Ovary (tissue), 9 donors: ENCODE measurements around the gene LRMDA. TPM values are rescaled to one million over a fixed set of nuclear protein-coding genes. Genes with fewer than 3 reads are reported as not detected.

ENCODE experiments used
- DNase-seq, 5 donors: peaks; one replicate each; pipeline ENCODE4 v3.0.0-alpha.2; 2019 to 2020
- H3K27ac ChIP-seq, 2 donors: fragments of 200-600 bp; one replicate each; pipeline versions ENCODE4 v1.5.1 to v1.8.0; 2019 to 2022
- H3K27me3 ChIP-seq: fragments of 200-600 bp; one replicate; pipeline ENCODE4 v1.8.0; 2022
- H3K36me3 ChIP-seq: fragments of 200-600 bp; sonication (generic); one replicate; pipeline ENCODE4 v1.5.1; 2019
- H3K4me1 ChIP-seq: one replicate; pipeline ENCODE4 v1.8.1; 2013; ENCODE audit warnings: mild to moderate bottlenecking, moderate library complexity; ENCODE audit not compliant: insufficient read depth
- H3K4me3 ChIP-seq: fragments of 200-600 bp; sonication (generic); one replicate; pipeline ENCODE4 v1.5.1; 2017
- H3K9me3 ChIP-seq, 2 donors: fragments of 200-600 bp in 1 of 2; sonication (generic) in 1 of 2; one replicate each; pipeline versions ENCODE4 v1.5.1 to v1.8.1; 2013 to 2019; ENCODE audit warnings: mild to moderate bottlenecking in 1 of 2, moderate library complexity in 1 of 2
- EP300 ChIP-seq: sonication (generic); formaldehyde crosslinking; IDR thresholded peaks from one replicate; pipeline ENCODE4 v1.6.1; 2017; ENCODE audit warnings: antibody characterized with exemption
- POLR2A ChIP-seq: fragments of 450-650 bp; IDR thresholded peaks from one replicate; pipeline ENCODE4 v1.6.1; 2017; ENCODE audit warnings: antibody characterized with exemption, mild to moderate bottlenecking, moderate library complexity
- WGBS, 3 donors: extraction: QIAGEN DNeasy Blood & Tissue Kit in 1 of 3; methylation state at CpG; one replicate each; pipeline versions ENCODE4 v1.1.5 to v1.1.7; 2013 to 2017; 5-methylcytosine and 5-hydroxymethylcytosine counted together
- intact Hi-C, 4 donors: fragments of 100-400 bp; cut with DNase I; formaldehyde crosslinking; loops; one replicate each; pipeline versions ENCODE4 v1.11.0 to v1.15.1; 2022 to 2023
- polyA plus RNA-seq, 2 donors: library from polyadenylated mRNA; stranded (reverse); fragments of 200-250 nt in 1 of 2; fragments of 350-450 nt in 1 of 2; fragmentation: Illumina TruSeq in 1 of 2; extraction: RNeasy Lipid Tissue Mini Kit (QIAGEN cat#74804) in 1 of 2; gene quantifications; one replicate each; pipeline ENCODE4 v1.2.3, GENCODE V29; 2013 to 2014
- total RNA-seq, 7 donors: library from RNA; depleted of rRNA in 2 of 7; stranded (reverse); fragments of >200 nt in 2 of 7; fragmentation: NEBNext Ultra II Directional in 3 of 7; extraction: Animal tissue kit (Norgen Biotek cat#: 25700) in 3 of 7; gene quantifications; one replicate each; pipeline versions ENCODE4 v1.1.0 to v1.2.4, GENCODE V29; 2016 to 2023
- TF ChIP-seq, protein P1 (sequence below), 3 donors: fragments of 450-650 bp in 2 of 3; fragments of 200-600 bp in 1 of 3; IDR thresholded peaks; one replicate each; pipeline versions ENCODE4 v1.5.1 to v1.8.0; 2016 to 2022; ENCODE audit warnings: antibody characterized with exemption in 3 of 3, mild to moderate bottlenecking in 1 of 3
- donor health status: DM: no; HTN: no; CAD: no; lungs with moderate emphysema.
- donor health status: DM: no; HTN: no; CAD: no.
- donor health status: Bipolar disorder and iron deficiency.
- donor health status: DM: yes; HTN: yes; CAD: no.
- donor health status: DM: no; HTN: no; CAD: no.
- donor health status: DM: yes; HTN: yes; CAD: no.

Gene LRMDA
- total and polyA plus RNA-seq, 9 donors, result 14.8 to 30.7 (median 22.9) TPM

DNA sequence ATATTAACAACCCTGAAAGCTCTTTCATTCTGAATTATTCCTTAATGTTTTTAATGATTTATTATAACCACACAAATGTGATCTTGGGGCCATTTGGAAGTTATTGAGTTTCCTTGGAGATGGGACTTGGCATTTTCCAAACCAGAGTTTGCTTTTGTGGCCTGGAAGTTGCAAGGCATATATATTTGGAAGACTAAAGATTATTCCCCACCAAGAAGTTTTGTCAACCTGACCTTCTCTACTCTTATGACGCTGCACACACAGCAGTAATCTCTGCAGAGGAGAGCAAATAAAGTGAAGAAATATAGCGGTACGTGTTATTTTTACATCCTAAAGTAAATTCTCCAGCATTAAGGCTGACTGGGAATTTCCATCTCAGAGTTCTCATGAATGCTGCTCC, 397.0 kb downstream of the LRMDA start:
- peaks cover 11% of the 10 kb centered on the region for H3K4me1 ChIP-seq
- 5 to 16% (median 13%) methylated on average over 3 of the region's 3 CpGs for WGBS, 3 donors
- TF ChIP-seq POLR2A (no peak), EP300 (no peak)
- TF ChIP-seq, protein P1, sequence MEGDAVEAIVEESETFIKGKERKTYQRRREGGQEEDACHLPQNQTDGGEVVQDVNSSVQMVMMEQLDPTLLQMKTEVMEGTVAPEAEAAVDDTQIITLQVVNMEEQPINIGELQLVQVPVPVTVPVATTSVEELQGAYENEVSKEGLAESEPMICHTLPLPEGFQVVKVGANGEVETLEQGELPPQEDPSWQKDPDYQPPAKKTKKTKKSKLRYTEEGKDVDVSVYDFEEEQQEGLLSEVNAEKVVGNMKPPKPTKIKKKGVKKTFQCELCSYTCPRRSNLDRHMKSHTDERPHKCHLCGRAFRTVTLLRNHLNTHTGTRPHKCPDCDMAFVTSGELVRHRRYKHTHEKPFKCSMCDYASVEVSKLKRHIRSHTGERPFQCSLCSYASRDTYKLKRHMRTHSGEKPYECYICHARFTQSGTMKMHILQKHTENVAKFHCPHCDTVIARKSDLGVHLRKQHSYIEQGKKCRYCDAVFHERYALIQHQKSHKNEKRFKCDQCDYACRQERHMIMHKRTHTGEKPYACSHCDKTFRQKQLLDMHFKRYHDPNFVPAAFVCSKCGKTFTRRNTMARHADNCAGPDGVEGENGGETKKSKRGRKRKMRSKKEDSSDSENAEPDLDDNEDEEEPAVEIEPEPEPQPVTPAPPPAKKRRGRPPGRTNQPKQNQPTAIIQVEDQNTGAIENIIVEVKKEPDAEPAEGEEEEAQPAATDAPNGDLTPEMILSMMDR (IDR thresholded peaks at IDR 0.05), result no peak
- no peak overlapping the region for H3K4me3 ChIP-seq
- H3K9me3 ChIP-seq, result no peaks in the 10 kb centered on the region
- H3K27ac ChIP-seq, result peak overlapping the region in 1 of 2 donors; percentile 59
- no peak for DNase-seq
- intact Hi-C loops, result no loop called here
- H3K36me3 ChIP-seq, result no peaks in the 10 kb centered on the region
- no peaks in the 10 kb centered on the region for H3K27me3 ChIP-seq

DNA sequence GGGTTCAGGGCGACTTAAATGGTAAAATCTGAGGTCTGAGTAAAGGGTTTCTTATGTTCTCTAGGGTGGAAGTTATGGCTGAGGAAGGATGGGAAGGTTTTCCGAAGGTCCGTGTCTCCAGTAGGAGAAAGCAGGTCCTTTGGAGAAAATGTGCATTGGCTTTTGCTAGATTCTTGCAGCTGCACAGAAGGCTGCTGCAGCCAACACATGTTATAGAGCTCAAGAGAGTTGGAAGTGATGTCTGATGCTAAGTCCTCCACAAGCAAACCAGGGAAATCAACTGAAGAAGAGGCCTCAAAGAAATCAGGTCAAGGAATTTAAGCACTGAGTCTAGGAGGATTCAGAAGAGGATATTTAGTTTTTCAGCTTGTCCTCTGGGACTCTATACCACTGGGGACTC, 404.6 kb downstream of the LRMDA start:
- intact Hi-C loops, result no loop called here
- Histone ChIP-seq H3K36me3 (no peaks in the 10 kb centered on the region), H3K27me3 (no peaks in the 10 kb centered on the region), H3K4me1 (no peaks in the 10 kb centered on the region), H3K4me3 (no peak overlapping the region), H3K27ac (no peak overlapping the region), H3K9me3 (no peaks in the 10 kb centered on the region)
- TF ChIP-seq POLR2A, result no peak
- TF ChIP-seq, protein P1 (IDR thresholded peaks at IDR 0.05), result no peak
- no peak for TF ChIP-seq EP300
- no peak for DNase-seq
- 92 to 97% (median 95%) methylated on average over 3 of the region's 3 CpGs for WGBS, 3 donors

DNA sequence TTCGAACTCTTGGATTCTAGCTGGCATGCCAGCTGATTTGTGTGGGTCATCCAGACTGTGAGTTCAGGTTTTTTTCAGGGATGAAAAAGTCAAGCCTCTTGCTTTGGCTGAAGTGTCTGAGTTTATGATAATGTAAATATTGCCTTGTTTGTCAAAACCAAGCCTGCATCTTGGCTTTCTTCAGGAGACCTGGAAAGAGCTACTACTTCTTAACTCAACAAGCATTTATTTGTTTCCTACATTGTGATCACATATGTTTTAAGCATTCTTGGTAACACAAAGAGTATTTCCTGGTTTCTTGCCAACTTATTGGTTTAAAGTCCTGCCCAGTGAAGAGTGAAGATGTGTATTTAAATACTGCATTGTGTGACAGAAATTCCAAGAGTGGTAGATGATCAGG, 407.1 kb downstream of the LRMDA start:
- 19 to 53% (median 41%) methylated on average over 1 of the region's 1 CpG for WGBS, 3 donors
- TF ChIP-seq, protein P1 (IDR thresholded peaks at IDR 0.05), result no peak
- TF ChIP-seq EP300 (no peak), POLR2A (no peak)
- no peak overlapping the region for H3K27ac ChIP-seq
- H3K36me3 ChIP-seq, result no peaks in the 10 kb centered on the region
- no peak for DNase-seq
- intact Hi-C loops, result no loop called here
- no peaks in the 10 kb centered on the region for H3K27me3 ChIP-seq
- no peaks in the 10 kb centered on the region for H3K4me1 ChIP-seq
- H3K4me3 ChIP-seq, result no peak overlapping the region
- no peaks in the 10 kb centered on the region for H3K9me3 ChIP-seq

DNA sequence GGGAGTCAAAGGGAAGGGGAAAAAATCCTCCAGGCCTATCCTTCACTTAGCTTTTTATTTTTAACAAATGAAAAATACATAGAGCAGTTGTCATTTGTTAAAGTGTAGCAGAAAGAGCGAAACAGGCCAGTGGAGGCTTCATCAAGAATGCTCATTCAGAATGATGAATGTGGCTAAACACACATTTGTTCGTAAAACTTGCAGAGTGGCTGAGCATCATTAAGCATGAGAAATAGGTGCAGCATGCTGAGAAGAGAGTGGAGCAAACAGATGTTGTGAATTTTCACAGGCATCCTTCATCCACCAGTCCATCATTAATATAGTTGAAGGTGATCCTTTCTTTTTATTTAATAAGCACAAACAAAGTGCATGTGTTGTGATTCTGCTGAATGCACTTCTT, 407.6 kb downstream of the LRMDA start:
- Histone ChIP-seq H3K36me3 (no peaks in the 10 kb centered on the region), H3K27ac (no peak overlapping the region), H3K4me3 (no peak overlapping the region), H3K4me1 (no peaks in the 10 kb centered on the region), H3K27me3 (no peaks in the 10 kb centered on the region), H3K9me3 (no peaks in the 10 kb centered on the region)
- DNase-seq, result no peak
- TF ChIP-seq EP300 (no peak), POLR2A (no peak)
- TF ChIP-seq, protein P1 (IDR thresholded peaks at IDR 0.05), result no peak
- intact Hi-C loops, result no loop called here
- 97 to 98% (median 98%) methylated on average over 2 of the region's 2 CpGs for WGBS, 3 donors
